CD14-positive monocyte (primary cell): ENCODE results near the gene GRIP1. TPM values are rescaled to one million over a fixed set of nuclear protein-coding genes. Genes with fewer than 3 reads are reported as not detected.

ENCODE experiments used
- DNase-seq, 3 donors: peaks; one replicate each; pipeline ENCODE4 v3.0.0-alpha.2; 2011 to 2022
- H2AFZ ChIP-seq: 2 replicates; pipeline ENCODE4 v1.6.0; 2012; ENCODE audit warnings: mild to moderate bottlenecking, low read depth, low read length, inconsistent platforms; ENCODE audit not compliant: insufficient read depth, poor library complexity, severe bottlenecking
- H3K27ac ChIP-seq, 2 donors: 1 replicate in 1 of 2; 2 replicates in 1 of 2; pipeline ENCODE4 v1.5.1; 2012 to 2013; ENCODE audit warnings: low read length in 2 of 2, control low read depth in 1 of 2, inconsistent platforms in 1 of 2, low read depth in 1 of 2, mild to moderate bottlenecking in 1 of 2
- H3K27me3 ChIP-seq, 2 donors: one replicate each; pipeline versions ENCODE4 v1.6.0 to v1.6.1; 2011 to 2013; ENCODE audit warnings: low read length in 2 of 2; ENCODE audit not compliant: control insufficient read depth in 2 of 2, insufficient read depth in 2 of 2
- H3K36me3 ChIP-seq, 2 donors: replicated peaks in 1 of 2; 1 replicate in 1 of 2; 2 replicates in 1 of 2; pipeline versions ENCODE4 v1.5.1 to v1.6.1; 2012 to 2013; ENCODE audit warnings: low read length in 2 of 2, control low read depth in 1 of 2, inconsistent platforms in 1 of 2, mild to moderate bottlenecking in 1 of 2; ENCODE audit not compliant: insufficient read depth in 2 of 2, control insufficient read depth in 1 of 2
- H3K4me1 ChIP-seq, 2 donors: 1 replicate in 1 of 2; 2 replicates in 1 of 2; pipeline versions ENCODE4 v1.5.1 to v1.6.1; 2012 to 2013; ENCODE audit warnings: low read length in 2 of 2, control low read depth in 1 of 2, inconsistent platforms in 1 of 2, mild to moderate bottlenecking in 1 of 2, moderate library complexity in 1 of 2; ENCODE audit not compliant: insufficient read depth in 2 of 2, control insufficient read depth in 1 of 2
- H3K4me2 ChIP-seq: replicated peaks from 2 replicates; pipeline ENCODE3; 2012; ENCODE audit warnings: low read length, moderate library complexity, mild to moderate bottlenecking; ENCODE audit not compliant: poor library complexity, severe bottlenecking; ENCODE audit errors: extremely low read depth
- H3K4me3 ChIP-seq, 3 experiments: fragments of 200-600 bp in 1 of 3; sonication (generic) in 1 of 3; replicated peaks in 1 of 3; 1 replicate in 2 of 3; 2 replicates in 1 of 3; pipeline ENCODE4 v1.5.1; 2011 to 2013; ENCODE audit warnings: low read length in 3 of 3, mild to moderate bottlenecking in 3 of 3, control low read depth in 2 of 3, low read depth in 2 of 3, inconsistent platforms in 1 of 3, moderate library complexity in 1 of 3
- H3K79me2 ChIP-seq: 2 replicates; pipeline ENCODE4 v1.6.0; 2012; ENCODE audit warnings: mild to moderate bottlenecking, control low read depth, inconsistent platforms, low read length, moderate library complexity; ENCODE audit not compliant: insufficient read depth
- H3K9ac ChIP-seq: 2 replicates; pipeline ENCODE4 v1.6.0; 2017; ENCODE audit warnings: low read length, mild to moderate bottlenecking; ENCODE audit not compliant: insufficient read depth, poor library complexity, severe bottlenecking
- H3K9me3 ChIP-seq, 2 donors: replicated peaks in 1 of 2; 1 replicate in 1 of 2; 2 replicates in 1 of 2; pipeline versions ENCODE4 v1.5.1 to v1.6.1; 2012 to 2013; ENCODE audit warnings: low read length in 2 of 2, control low read depth in 1 of 2; ENCODE audit not compliant: control insufficient read depth in 1 of 2, insufficient read depth in 1 of 2
- H4K20me1 ChIP-seq: 2 replicates; pipeline ENCODE4 v1.6.0; 2012; ENCODE audit warnings: mild to moderate bottlenecking, low read length, control low read depth, moderate library complexity; ENCODE audit not compliant: insufficient read depth
- H3K27ac Mint-ChIP-seq, 7 donors: one replicate each; pipeline ENCODE4 v1.8.0; 2020; ENCODE audit warnings: mild to moderate bottlenecking in 7 of 7, mixed read lengths in 7 of 7, moderate library complexity in 6 of 7, inconsistent platforms in 2 of 7
- H3K27me3 Mint-ChIP-seq, 3 donors: one replicate each; pipeline ENCODE4 v1.8.0; 2021 to 2022; ENCODE audit warnings: low read depth in 3 of 3, mild to moderate bottlenecking in 3 of 3, mixed read lengths in 3 of 3, moderate library complexity in 3 of 3, inconsistent platforms in 1 of 3
- H3K36me3 Mint-ChIP-seq, 2 donors: one replicate each; pipeline ENCODE4 v1.8.0; 2020; ENCODE audit warnings: mixed read lengths in 2 of 2, inconsistent platforms in 1 of 2, mild to moderate bottlenecking in 1 of 2
- H3K4me1 Mint-ChIP-seq: one replicate; pipeline ENCODE4 v1.8.0; 2020; ENCODE audit warnings: mild to moderate bottlenecking, mixed read lengths
- H3K4me3 Mint-ChIP-seq, 2 donors: one replicate each; pipeline ENCODE4 v1.8.0; 2020; ENCODE audit warnings: mild to moderate bottlenecking in 2 of 2, mixed read lengths in 2 of 2, moderate library complexity in 1 of 2
- H3K9me3 Mint-ChIP-seq, 7 donors: one replicate each; pipeline ENCODE4 v1.8.0; 2020 to 2022; ENCODE audit warnings: mixed read lengths in 7 of 7, mild to moderate bottlenecking in 6 of 7, moderate library complexity in 6 of 7, inconsistent platforms in 2 of 7
- WGBS: methylation state at CpG from one replicate; pipeline ENCODE4 v1.1.5; 2013; ENCODE audit warnings: missing lambda C conversion rate; ENCODE audit not compliant: insufficient coverage; 5-methylcytosine and 5-hydroxymethylcytosine counted together
- intact Hi-C, 2 donors: fragments of 100-400 bp; cut with micrococcal nuclease; formaldehyde crosslinking; loops; one replicate each; pipeline versions ENCODE4 v1.15.0 to v1.15.1; 2023
- polyA plus RNA-seq, 3 donors: library from polyadenylated mRNA; depleted of rRNA in 1 of 3; unstranded in 2 of 3; stranded (reverse) in 1 of 3; fragments of 300-500 nt in 2 of 3; fragments of >200 nt in 1 of 3; fragmentation: Illumina TruSeq in 2 of 3; gene quantifications; 1 replicate in 2 of 3; 2 replicates in 1 of 3; pipeline ENCODE4 v1.2.3, GENCODE V29; 2012 to 2021
- TF ChIP-seq, protein P1 (sequence below): fragments of 200-600 bp; IDR thresholded peaks from one replicate; pipeline ENCODE4 v1.8.0; 2022; ENCODE audit warnings: antibody characterized with exemption, mild to moderate bottlenecking

GRIP1 gene
- polyA plus RNA-seq, 3 donors, result 0.21 TPM; not detected in 2

DNA sequence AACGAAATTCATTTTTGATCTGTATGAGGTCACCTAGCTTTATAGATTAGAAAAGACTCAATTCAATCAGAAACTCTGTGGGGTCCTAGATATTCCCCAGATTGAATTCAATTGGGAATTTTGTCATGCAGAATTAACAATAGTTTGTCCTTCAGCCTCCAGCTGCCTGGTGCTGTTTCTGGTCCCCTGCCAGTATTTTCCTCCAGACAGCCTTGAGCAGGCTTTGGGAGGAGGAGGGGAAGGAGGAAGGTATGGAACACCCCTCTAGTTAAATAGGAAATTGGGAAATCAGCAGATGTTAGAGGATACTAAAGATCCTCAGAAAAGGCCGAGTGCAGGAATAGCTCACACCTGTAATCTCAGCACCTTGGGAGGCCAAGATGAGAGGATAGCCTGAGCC, 10.6 kb downstream of the GRIP1 start:
- Histone ChIP-seq H3K27ac (no peak overlapping the region), H3K4me1 (no peaks in the 10 kb centered on the region), H3K79me2 (no peaks in the 10 kb centered on the region), H3K9me3 (no peaks in the 10 kb centered on the region), H3K27me3 (no peaks in the 10 kb centered on the region), H3K4me3 (no peak overlapping the region), H4K20me1 (no peaks in the 10 kb centered on the region), H2AFZ (no peak overlapping the region), H3K4me2 (no peak overlapping the region), H3K36me3 (no peaks in the 10 kb centered on the region), H3K9ac (no peak overlapping the region)
- no peak overlapping the region for H3K4me3 Mint-ChIP-seq
- no peaks in the 10 kb centered on the region for H3K36me3 Mint-ChIP-seq
- H3K4me1 Mint-ChIP-seq, result no peaks in the 10 kb centered on the region
- intact Hi-C loops, result no loop called here
- WGBS, result no CpG with 5 or more reads among the region's 2 CpGs
- H3K27ac Mint-ChIP-seq, result no peak overlapping the region
- TF ChIP-seq, protein P1, sequence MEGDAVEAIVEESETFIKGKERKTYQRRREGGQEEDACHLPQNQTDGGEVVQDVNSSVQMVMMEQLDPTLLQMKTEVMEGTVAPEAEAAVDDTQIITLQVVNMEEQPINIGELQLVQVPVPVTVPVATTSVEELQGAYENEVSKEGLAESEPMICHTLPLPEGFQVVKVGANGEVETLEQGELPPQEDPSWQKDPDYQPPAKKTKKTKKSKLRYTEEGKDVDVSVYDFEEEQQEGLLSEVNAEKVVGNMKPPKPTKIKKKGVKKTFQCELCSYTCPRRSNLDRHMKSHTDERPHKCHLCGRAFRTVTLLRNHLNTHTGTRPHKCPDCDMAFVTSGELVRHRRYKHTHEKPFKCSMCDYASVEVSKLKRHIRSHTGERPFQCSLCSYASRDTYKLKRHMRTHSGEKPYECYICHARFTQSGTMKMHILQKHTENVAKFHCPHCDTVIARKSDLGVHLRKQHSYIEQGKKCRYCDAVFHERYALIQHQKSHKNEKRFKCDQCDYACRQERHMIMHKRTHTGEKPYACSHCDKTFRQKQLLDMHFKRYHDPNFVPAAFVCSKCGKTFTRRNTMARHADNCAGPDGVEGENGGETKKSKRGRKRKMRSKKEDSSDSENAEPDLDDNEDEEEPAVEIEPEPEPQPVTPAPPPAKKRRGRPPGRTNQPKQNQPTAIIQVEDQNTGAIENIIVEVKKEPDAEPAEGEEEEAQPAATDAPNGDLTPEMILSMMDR, result no peak
- peaks cover 0 to 5% (median 0%) of the 10 kb centered on the region in 7 donors for H3K9me3 Mint-ChIP-seq
- DNase-seq, result no peak
- peaks cover 0 to 3% (median 2%) of the 10 kb centered on the region in 3 donors for H3K27me3 Mint-ChIP-seq

DNA sequence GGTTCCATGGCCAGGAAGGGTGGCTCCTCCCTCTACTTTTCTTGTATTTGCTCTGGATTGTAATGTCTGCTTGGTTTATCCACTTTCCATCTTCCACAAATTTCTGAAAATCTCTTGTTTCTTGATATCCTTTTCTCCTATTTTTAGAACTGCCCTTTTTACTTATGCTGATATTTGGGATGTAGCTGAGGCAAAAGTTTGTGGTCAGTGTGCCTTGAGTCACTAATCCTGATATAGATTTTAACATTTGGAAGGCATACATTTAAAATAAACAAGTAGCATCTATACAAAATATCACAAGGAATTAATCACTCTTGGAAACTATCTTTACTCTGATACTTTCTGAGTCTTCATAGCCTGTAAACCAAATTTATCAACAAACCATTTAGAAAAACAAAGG, 11.0 kb downstream of the GRIP1 start:
- TF ChIP-seq, protein P1, result no peak
- Mint-ChIP-seq H3K9me3 (peaks cover 0 to 5% (median 0%) of the 10 kb centered on the region in 7 donors), H3K27me3 (peaks cover 0 to 3% (median 2%) of the 10 kb centered on the region in 3 donors), H3K4me3 (no peak overlapping the region), H3K36me3 (no peaks in the 10 kb centered on the region), H3K27ac (no peak overlapping the region), H3K4me1 (no peaks in the 10 kb centered on the region)
- no peak overlapping the region for H3K4me3 ChIP-seq
- H3K4me2 ChIP-seq, result no peak overlapping the region
- H3K79me2 ChIP-seq, result no peaks in the 10 kb centered on the region
- no peaks in the 10 kb centered on the region for H3K9me3 ChIP-seq
- no peaks in the 10 kb centered on the region for H4K20me1 ChIP-seq
- H3K36me3 ChIP-seq, result no peaks in the 10 kb centered on the region
- no peak for DNase-seq
- no peaks in the 10 kb centered on the region for H3K27me3 ChIP-seq
- intact Hi-C loops, result no loop called here
- H3K27ac ChIP-seq, result no peak overlapping the region
- no peaks in the 10 kb centered on the region for H3K4me1 ChIP-seq
- H2AFZ ChIP-seq, result no peak overlapping the region
- no peak overlapping the region for H3K9ac ChIP-seq
